CD4-positive, CD25-positive, alpha-beta regulatory T cell (primary cell): ENCODE measurements around the gene NRK. TPM values are rescaled to one million over a fixed set of nuclear protein-coding genes. Genes with fewer than 3 reads are reported as not detected.

Source experiments
- ATAC-seq, 2 donors: fragments of 150-1000 bp; cut with Tn5 transposase; one replicate each; pipeline ENCODE4 v1.10.0; 2021; ENCODE audit warnings: low read depth in 2 of 2, moderate number of reproducible peaks in 2 of 2, moderate library complexity in 1 of 2
- DNase-seq, 3 donors: peaks; one replicate each; pipeline versions ENCODE4 v3.0.0 to v3.0.0-alpha.2; 2012 to 2022; ENCODE audit warnings: mixed read lengths in 1 of 3
- H3K27ac ChIP-seq: one replicate; pipeline ENCODE4 v1.7.0; 2013; ENCODE audit warnings: mild to moderate bottlenecking, low read length; ENCODE audit not compliant: insufficient read depth, poor library complexity, severe bottlenecking
- H3K27me3 ChIP-seq: one replicate; pipeline ENCODE4 v1.7.0; 2013; ENCODE audit warnings: low read length; ENCODE audit not compliant: control insufficient read depth, insufficient read depth
- H3K36me3 ChIP-seq: one replicate; pipeline ENCODE4 v1.7.0; 2013; ENCODE audit warnings: mild to moderate bottlenecking, low read length, moderate library complexity; ENCODE audit not compliant: control insufficient read depth, insufficient read depth
- H3K4me1 ChIP-seq: 2 replicates; pipeline ENCODE4 v1.7.0; 2013; ENCODE audit warnings: mild to moderate bottlenecking, low read length; ENCODE audit not compliant: insufficient read depth, control insufficient read depth, poor library complexity, severe bottlenecking
- H3K4me3 ChIP-seq: one replicate; pipeline ENCODE4 v1.7.0; 2013; ENCODE audit warnings: low read depth, mild to moderate bottlenecking, low read length, moderate library complexity
- H3K9me3 ChIP-seq, 2 experiments: 1 replicate in 1 of 2; 2 replicates in 1 of 2; pipeline ENCODE4 v1.7.0; 2013; ENCODE audit warnings: low read length in 2 of 2, mild to moderate bottlenecking in 1 of 2, moderate library complexity in 1 of 2; ENCODE audit not compliant: control insufficient read depth in 2 of 2
- H3K27ac Mint-ChIP-seq, 3 donors: one replicate each; pipeline ENCODE4 v1.8.0; 2020 to 2022; ENCODE audit warnings: mild to moderate bottlenecking in 3 of 3, mixed read lengths in 3 of 3, moderate library complexity in 2 of 3
- H3K27me3 Mint-ChIP-seq: one replicate; pipeline ENCODE4 v1.8.0; 2022; ENCODE audit warnings: mild to moderate bottlenecking, mixed read lengths
- H3K36me3 Mint-ChIP-seq: one replicate; pipeline ENCODE4 v1.8.0; 2020; ENCODE audit warnings: mixed read lengths
- H3K4me1 Mint-ChIP-seq, 4 donors: one replicate each; pipeline ENCODE4 v1.8.0; 2020 to 2022; ENCODE audit warnings: mixed read lengths in 4 of 4, mild to moderate bottlenecking in 1 of 4
- H3K4me3 Mint-ChIP-seq, 4 donors: one replicate each; pipeline ENCODE4 v1.8.0; 2020 to 2022; ENCODE audit warnings: mild to moderate bottlenecking in 4 of 4, mixed read lengths in 4 of 4, moderate library complexity in 3 of 4
- H3K9me3 Mint-ChIP-seq, 7 donors: one replicate each; pipeline ENCODE4 v1.8.0; 2020 to 2022; ENCODE audit warnings: mixed read lengths in 7 of 7, mild to moderate bottlenecking in 3 of 7, moderate library complexity in 2 of 7
- polyA plus RNA-seq, 4 donors: library from polyadenylated mRNA; unstranded; fragments of 300-500 nt; fragmentation: Illumina TruSeq; gene quantifications; one replicate each; pipeline ENCODE4 v1.2.3, GENCODE V29; 2021
- total RNA-seq: library from RNA; stranded (reverse); gene quantifications from one replicate; pipeline ENCODE4 v1.2.3, GENCODE V29; 2022

Gene NRK
- total and polyA plus RNA-seq, 5 donors from 2014 or later: not detected

- Mint-ChIP-seq H3K4me3 (no peak overlapping the region), H3K27me3 (no peaks in the 10 kb centered on the region), H3K36me3 (no peaks in the 10 kb centered on the region), H3K4me1 (no peaks in the 10 kb centered on the region), H3K9me3 (peaks cover 0 to 1% (median 0%) of the 10 kb centered on the region in 7 donors), H3K27ac (no peak overlapping the region)
- H3K27me3 ChIP-seq: no peaks in the 10 kb centered on the region
- no peaks in the 10 kb centered on the region for H3K36me3 ChIP-seq
- H3K27ac ChIP-seq: no peak overlapping the region
- peaks cover 0 to 2% of the 10 kb centered on the region in 2 experiments for H3K9me3 ChIP-seq
- ATAC-seq (no peak), DNase-seq (no peak)
- no peak overlapping the region for H3K4me3 ChIP-seq
- H3K4me1 ChIP-seq: no peaks in the 10 kb centered on the region
Measured at GRCh38 chrX:105909576-105909975, 87.2 kb downstream of the NRK start.

GRCh38 chrX:105910563-105911105 lies 88.3 kb downstream of the NRK start:
- no peak overlapping the region for H3K27ac ChIP-seq
- no peaks in the 10 kb centered on the region for H3K4me1 ChIP-seq
- no peak for ATAC-seq
- no peak overlapping the region for H3K4me3 Mint-ChIP-seq
- H3K9me3 Mint-ChIP-seq: peaks cover 0 to 1% (median 0%) of the 10 kb centered on the region in 7 donors
- no peaks in the 10 kb centered on the region for H3K36me3 Mint-ChIP-seq
- H3K27me3 Mint-ChIP-seq: no peaks in the 10 kb centered on the region
- H3K36me3 ChIP-seq: no peaks in the 10 kb centered on the region
- H3K9me3 ChIP-seq: peaks cover 0 to 2% of the 10 kb centered on the region in 2 experiments
- no peaks in the 10 kb centered on the region for H3K4me1 Mint-ChIP-seq
- H3K27ac Mint-ChIP-seq: no peak overlapping the region
- H3K4me3 ChIP-seq: no peak overlapping the region
- DNase-seq: no peak
- no peaks in the 10 kb centered on the region for H3K27me3 ChIP-seq

- no peak overlapping the region for H3K4me3 ChIP-seq
Measured at GRCh38 chrX:105945266-105945665, 122.9 kb downstream of the NRK start.

GRCh38 chrX:105969487-105969886 lies 147.1 kb downstream of the NRK start:
- no peaks in the 10 kb centered on the region for H3K4me1 Mint-ChIP-seq
- no peaks in the 10 kb centered on the region for H3K36me3 ChIP-seq
- H3K27me3 ChIP-seq: no peaks in the 10 kb centered on the region
- H3K27ac ChIP-seq: no peak overlapping the region
- H3K4me1 ChIP-seq: no peaks in the 10 kb centered on the region
- DNase-seq: no peak
- no peaks in the 10 kb centered on the region for H3K9me3 ChIP-seq
- no peak overlapping the region for H3K4me3 Mint-ChIP-seq
- no peaks in the 10 kb centered on the region for H3K27me3 Mint-ChIP-seq
- H3K4me3 ChIP-seq: no peak overlapping the region
- H3K27ac Mint-ChIP-seq: no peak overlapping the region
- no peaks in the 10 kb centered on the region for H3K36me3 Mint-ChIP-seq
- peaks cover 0 to 3% (median 0%) of the 10 kb centered on the region in 7 donors for H3K9me3 Mint-ChIP-seq
- no peak for ATAC-seq

More at GRCh38 chrX:105945266-105945665, 122.9 kb downstream of the NRK start:
- H3K27ac ChIP-seq: no peak overlapping the region
- H3K4me3 Mint-ChIP-seq: no peak overlapping the region
- peaks cover 0 to 2% (median 0%) of the 10 kb centered on the region in 7 donors for H3K9me3 Mint-ChIP-seq
- no peaks in the 10 kb centered on the region for H3K36me3 ChIP-seq
- no peak for DNase-seq
- ATAC-seq: no peak
- H3K4me1 ChIP-seq: no peaks in the 10 kb centered on the region
- no peak overlapping the region for H3K27ac Mint-ChIP-seq
- H3K27me3 ChIP-seq: no peaks in the 10 kb centered on the region
- H3K9me3 ChIP-seq: no peaks in the 10 kb centered on the region
- H3K27me3 Mint-ChIP-seq: no peaks in the 10 kb centered on the region
- H3K36me3 Mint-ChIP-seq: no peaks in the 10 kb centered on the region
- no peaks in the 10 kb centered on the region for H3K4me1 Mint-ChIP-seq

GRCh38 chrX:105972690-105973386 lies 150.5 kb downstream of the NRK start:
- no peak overlapping the region for H3K4me3 Mint-ChIP-seq
- Histone ChIP-seq H3K9me3 (no peaks in the 10 kb centered on the region), H3K27me3 (no peaks in the 10 kb centered on the region), H3K4me1 (no peaks in the 10 kb centered on the region), H3K4me3 (no peak overlapping the region), H3K27ac (no peak overlapping the region), H3K36me3 (no peaks in the 10 kb centered on the region)
- DNase-seq: no peak
- no peaks in the 10 kb centered on the region for H3K36me3 Mint-ChIP-seq
- no peak for ATAC-seq
- no peaks in the 10 kb centered on the region for H3K27me3 Mint-ChIP-seq
- peaks cover 0 to 5% (median 0%) of the 10 kb centered on the region in 7 donors for H3K9me3 Mint-ChIP-seq
- H3K4me1 Mint-ChIP-seq: no peaks in the 10 kb centered on the region
- H3K27ac Mint-ChIP-seq: no peak overlapping the region

GRCh38 chrX:105973387-105973739 lies 151.0 kb downstream of the NRK start:
- Histone ChIP-seq H3K27me3 (no peaks in the 10 kb centered on the region), H3K36me3 (no peaks in the 10 kb centered on the region), H3K4me3 (no peak overlapping the region), H3K4me1 (no peaks in the 10 kb centered on the region), H3K27ac (no peak overlapping the region), H3K9me3 (no peaks in the 10 kb centered on the region)
- Mint-ChIP-seq H3K27ac (no peak overlapping the region), H3K27me3 (no peaks in the 10 kb centered on the region), H3K9me3 (peaks cover 0 to 5% (median 0%) of the 10 kb centered on the region in 7 donors), H3K4me1 (no peaks in the 10 kb centered on the region), H3K36me3 (no peaks in the 10 kb centered on the region), H3K4me3 (no peak overlapping the region)
- DNase-seq (no peak), ATAC-seq (no peak)

- Histone ChIP-seq H3K9me3 (no peaks in the 10 kb centered on the region), H3K27ac (no peak overlapping the region), H3K4me1 (no peaks in the 10 kb centered on the region), H3K36me3 (no peaks in the 10 kb centered on the region), H3K27me3 (no peaks in the 10 kb centered on the region), H3K4me3 (no peak overlapping the region)
- H3K27me3 Mint-ChIP-seq: no peaks in the 10 kb centered on the region
- H3K4me3 Mint-ChIP-seq: no peak overlapping the region
- H3K4me1 Mint-ChIP-seq: no peaks in the 10 kb centered on the region
- no peaks in the 10 kb centered on the region for H3K36me3 Mint-ChIP-seq
- peaks cover 0 to 7% (median 0%) of the 10 kb centered on the region in 7 donors for H3K9me3 Mint-ChIP-seq
- no peak overlapping the region for H3K27ac Mint-ChIP-seq
- DNase-seq: no peak
- ATAC-seq: no peak
Measured at GRCh38 chrX:105975382-105975781, 153.0 kb downstream of the NRK start.
